WTC11 (cell line): ENCODE measurements around the gene MSI2. TPM values are rescaled to one million over a fixed set of nuclear protein-coding genes. Genes with fewer than 3 reads are reported as not detected.

Experiments
- ATAC-seq: fragments of 200-7000 bp; cut with Tn5 transposase; 2 replicates; pipeline ENCODE4 v1.10.0; 2021; ENCODE audit warnings: mild to moderate bottlenecking, moderate library complexity
- CTCF ChIA-PET: fragments of 300-600 bp; sonication (Branson Sonifier 250); formaldehyde crosslinking; loops from one replicate; lab custom pipeline; 2021; ENCODE audit warnings: antibody characterized with exemption; lab: Charles Lee
- POLR2A ChIA-PET: fragments of 350-600 bp; sonication (Branson Sonifier 250); formaldehyde crosslinking; loops from one replicate; lab custom pipeline; 2021; ENCODE audit warnings: antibody characterized with exemption; lab: Charles Lee
- DNase-seq: peaks from one replicate; pipeline ENCODE4 v3.0.0; 2021; ENCODE audit warnings: low spot score
- H3K27ac Mint-ChIP-seq: 2 replicates; pipeline ENCODE4 v1.8.0; 2021; ENCODE audit warnings: mixed read lengths
- H3K27me3 Mint-ChIP-seq: 2 replicates; pipeline ENCODE4 v1.8.0; 2021; ENCODE audit warnings: low read depth, mild to moderate bottlenecking, moderate library complexity, mixed read lengths
- H3K36me3 Mint-ChIP-seq: 2 replicates; pipeline ENCODE4 v1.8.0; 2021; ENCODE audit warnings: mixed read lengths
- H3K4me1 Mint-ChIP-seq: 2 replicates; pipeline ENCODE4 v1.8.0; 2022; ENCODE audit warnings: mixed read lengths
- H3K4me3 Mint-ChIP-seq: 2 replicates; pipeline ENCODE4 v1.8.0; 2021; ENCODE audit warnings: mild to moderate bottlenecking, moderate library complexity, mixed read lengths
- H3K9me3 Mint-ChIP-seq: 2 replicates; pipeline ENCODE4 v1.8.0; 2021; ENCODE audit warnings: mixed read lengths
- ELF4 ChIP-seq: sonication (generic); formaldehyde crosslinking; IDR thresholded peaks from 2 replicates; pipeline ENCODE4 v1.8.1; 2022; ENCODE audit warnings: low read depth, mild to moderate bottlenecking, moderate library complexity, missing genetic modification reagents
- FOXP1 ChIP-seq: sonication (generic); formaldehyde crosslinking; IDR thresholded peaks from 2 replicates; pipeline ENCODE4 v1.8.0; 2022; ENCODE audit warnings: missing genetic modification reagents, mild to moderate bottlenecking, moderate library complexity, borderline replicate concordance
- GRHL2 ChIP-seq: fragments of 250-450 bp; sonication (Bioruptor Pico); IDR thresholded peaks from 2 replicates; pipeline ENCODE4 v1.8.0; 2022; ENCODE audit warnings: mild to moderate bottlenecking, moderate library complexity; ENCODE audit not compliant: insufficient replicate concordance, severe bottlenecking
- JAZF1 ChIP-seq: fragments of 250-450 bp; sonication (Bioruptor Pico); IDR thresholded peaks from 2 replicates; pipeline ENCODE4 v1.9.0; 2021; ENCODE audit warnings: moderate library complexity, mild to moderate bottlenecking, inconsistent platforms
- KAT7 ChIP-seq: sonication (generic); formaldehyde crosslinking; IDR thresholded peaks from 2 replicates; pipeline ENCODE4 v1.8.1; 2023; ENCODE audit warnings: missing genetic modification reagents, mild to moderate bottlenecking, borderline replicate concordance
- NFYB ChIP-seq: sonication (generic); formaldehyde crosslinking; conservative IDR thresholded peaks from 2 replicates; pipeline ENCODE4 v1.8.0; 2022; ENCODE audit warnings: low read depth, missing genetic modification reagents
- NR1H2 ChIP-seq: sonication (generic); formaldehyde crosslinking; IDR thresholded peaks from 2 replicates; pipeline ENCODE4 v1.9.0; 2021; ENCODE audit warnings: mild to moderate bottlenecking, moderate library complexity, missing genetic modification reagents
- SOX15 ChIP-seq: fragments of 250-450 bp; sonication (Bioruptor Pico); IDR thresholded peaks from 2 replicates; pipeline ENCODE4 v1.9.0; 2021; ENCODE audit warnings: mild to moderate bottlenecking
- ZNF121 ChIP-seq: sonication (generic); formaldehyde crosslinking; IDR thresholded peaks from 2 replicates; pipeline ENCODE4 v1.8.0; 2023; ENCODE audit warnings: missing genetic modification reagents
- ZNF219 ChIP-seq: sonication (generic); formaldehyde crosslinking; IDR thresholded peaks from 2 replicates; pipeline ENCODE4 v1.8.0; 2023; ENCODE audit warnings: missing genetic modification reagents, mild to moderate bottlenecking, borderline replicate concordance
- ZNF416 ChIP-seq: fragments of 250-450 bp; sonication (Bioruptor Pico); IDR thresholded peaks from 2 replicates; pipeline ENCODE4 v1.9.0; 2021; ENCODE audit warnings: mild to moderate bottlenecking, inconsistent platforms
- total RNA-seq: library from RNA; stranded (reverse); gene quantifications from 3 replicates; pipeline ENCODE4 v1.2.3, GENCODE V29; 2021
- TF ChIP-seq, protein P1 (sequence below): sonication (generic); formaldehyde crosslinking; IDR thresholded peaks from 2 replicates; pipeline ENCODE4 v1.8.1; 2022; ENCODE audit warnings: low read depth, missing genetic modification reagents, borderline replicate concordance
- TF ChIP-seq, protein P2 (sequence below): fragments of 250-450 bp; sonication (Bioruptor Pico); IDR thresholded peaks from 2 replicates; pipeline ENCODE4 v1.9.0; 2021; ENCODE audit warnings: moderate library complexity, mild to moderate bottlenecking, inconsistent platforms, borderline replicate concordance
- TF ChIP-seq, protein P3 (sequence below): fragments of 250-450 bp; sonication (Bioruptor Pico); conservative IDR thresholded peaks from 2 replicates; pipeline ENCODE4 v1.9.0; 2021; ENCODE audit warnings: mild to moderate bottlenecking
- TF ChIP-seq, protein P4 (sequence below): sonication (generic); formaldehyde crosslinking; IDR thresholded peaks from 2 replicates; pipeline ENCODE4 v1.8.1; 2023; ENCODE audit warnings: mild to moderate bottlenecking, missing genetic modification reagents, moderate library complexity
- TF ChIP-seq, protein P5 (sequence below): fragments of 250-450 bp; sonication (Bioruptor Pico); IDR thresholded peaks from 2 replicates; pipeline ENCODE4 v1.8.0; 2021; ENCODE audit warnings: mild to moderate bottlenecking
- TF ChIP-seq, protein P6 (sequence below): sonication (generic); formaldehyde crosslinking; IDR thresholded peaks from 2 replicates; pipeline ENCODE4 v1.8.0; 2022; ENCODE audit warnings: missing genetic modification reagents
- TF ChIP-seq, protein P7 (sequence below): sonication (generic); formaldehyde crosslinking; IDR thresholded peaks from 2 replicates; pipeline ENCODE4 v1.8.1; 2022; ENCODE audit warnings: missing genetic modification reagents, borderline replicate concordance

The MSI2 gene
- total RNA-seq, 1 experiment from 2014 or later, result 82.1 TPM

DNA sequence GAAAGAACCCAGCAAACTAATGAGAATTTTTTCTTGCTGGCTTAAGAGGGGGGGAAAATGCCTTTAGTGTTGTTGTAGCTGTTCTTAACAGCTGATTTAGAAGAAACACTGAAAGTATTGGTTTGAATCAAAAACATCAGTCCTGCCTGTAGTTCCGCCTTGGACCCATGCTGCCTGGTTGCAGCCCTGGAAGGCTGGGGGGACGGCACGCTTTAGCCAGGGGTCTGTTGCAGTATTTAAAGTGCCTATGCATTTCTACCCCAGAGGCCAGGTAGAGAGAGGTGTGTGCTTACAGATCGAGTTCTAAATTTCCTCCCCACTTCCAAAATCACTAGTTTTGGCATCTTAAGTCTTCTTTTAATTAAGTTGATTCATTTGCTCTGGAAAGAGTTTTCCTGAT lies 286.9 kb downstream of the MSI2 start (continued):
- TF ChIP-seq ELF4 (CRISPR knock-in tag), result no peak
- TF ChIP-seq, protein P1, sequence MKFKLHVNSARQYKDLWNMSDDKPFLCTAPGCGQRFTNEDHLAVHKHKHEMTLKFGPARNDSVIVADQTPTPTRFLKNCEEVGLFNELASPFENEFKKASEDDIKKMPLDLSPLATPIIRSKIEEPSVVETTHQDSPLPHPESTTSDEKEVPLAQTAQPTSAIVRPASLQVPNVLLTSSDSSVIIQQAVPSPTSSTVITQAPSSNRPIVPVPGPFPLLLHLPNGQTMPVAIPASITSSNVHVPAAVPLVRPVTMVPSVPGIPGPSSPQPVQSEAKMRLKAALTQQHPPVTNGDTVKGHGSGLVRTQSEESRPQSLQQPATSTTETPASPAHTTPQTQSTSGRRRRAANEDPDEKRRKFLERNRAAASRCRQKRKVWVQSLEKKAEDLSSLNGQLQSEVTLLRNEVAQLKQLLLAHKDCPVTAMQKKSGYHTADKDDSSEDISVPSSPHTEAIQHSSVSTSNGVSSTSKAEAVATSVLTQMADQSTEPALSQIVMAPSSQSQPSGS (CRISPR knock-in tag), result no peak
- TF ChIP-seq, all 79 proteins: peak for 0

DNA sequence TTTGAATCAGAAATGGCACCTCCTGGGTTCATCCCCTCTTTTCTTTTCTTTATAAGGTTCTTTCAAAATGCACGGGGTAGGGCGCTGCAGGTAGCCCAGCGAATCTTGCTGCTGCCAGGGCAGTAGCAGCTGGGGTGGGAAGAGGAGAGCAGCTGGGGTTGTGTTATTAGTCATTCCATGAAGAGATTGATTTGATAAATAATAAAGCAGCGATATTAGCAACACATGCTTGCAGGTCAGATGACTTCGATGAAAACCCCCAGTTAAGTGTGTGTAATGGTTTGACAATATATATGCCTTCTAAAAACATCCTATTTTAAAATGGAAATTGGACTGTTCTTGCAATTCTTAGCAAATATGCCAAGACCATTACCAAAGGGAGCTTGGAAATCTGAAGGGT lies 288.1 kb downstream of the MSI2 start:
- CTCF ChIA-PET, result interaction anchor here (0.5 kb wide), 1 partner anchor 30 kb away, joined by 3 read pairs; no protein-coding TSS in a partner anchor
- Mint-ChIP-seq H3K4me3 (no peak overlapping the region), H3K36me3 (no peaks in the 10 kb centered on the region), H3K27ac (no peak overlapping the region), H3K9me3 (no peaks in the 10 kb centered on the region), H3K27me3 (no peaks in the 10 kb centered on the region), H3K4me1 (peaks cover 66% of the 10 kb centered on the region)
- POLR2A ChIA-PET, result no interaction called here
- no peak for DNase-seq
- no peak for ATAC-seq
- TF ChIP-seq SOX15 (CRISPR knock-in tag) (no peak), ZNF219 (CRISPR knock-in tag) (no peak), GRHL2 (CRISPR knock-in tag) (no peak), KAT7 (CRISPR knock-in tag) (no peak), JAZF1 (CRISPR knock-in tag) (no peak), ZNF121 (CRISPR knock-in tag) (no peak), ZNF416 (CRISPR knock-in tag) (no peak)
- TF ChIP-seq, protein P2, sequence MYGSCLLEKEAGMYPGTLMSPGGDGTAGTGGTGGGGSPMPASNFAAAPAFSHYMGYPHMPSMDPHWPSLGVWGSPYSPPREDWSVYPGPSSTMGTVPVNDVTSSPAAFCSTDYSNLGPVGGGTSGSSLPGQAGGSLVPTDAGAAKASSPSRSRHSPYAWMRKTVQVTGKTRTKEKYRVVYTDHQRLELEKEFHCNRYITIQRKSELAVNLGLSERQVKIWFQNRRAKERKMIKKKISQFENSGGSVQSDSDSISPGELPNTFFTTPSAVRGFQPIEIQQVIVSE (CRISPR knock-in tag), result no peak
- TF ChIP-seq, protein P3, sequence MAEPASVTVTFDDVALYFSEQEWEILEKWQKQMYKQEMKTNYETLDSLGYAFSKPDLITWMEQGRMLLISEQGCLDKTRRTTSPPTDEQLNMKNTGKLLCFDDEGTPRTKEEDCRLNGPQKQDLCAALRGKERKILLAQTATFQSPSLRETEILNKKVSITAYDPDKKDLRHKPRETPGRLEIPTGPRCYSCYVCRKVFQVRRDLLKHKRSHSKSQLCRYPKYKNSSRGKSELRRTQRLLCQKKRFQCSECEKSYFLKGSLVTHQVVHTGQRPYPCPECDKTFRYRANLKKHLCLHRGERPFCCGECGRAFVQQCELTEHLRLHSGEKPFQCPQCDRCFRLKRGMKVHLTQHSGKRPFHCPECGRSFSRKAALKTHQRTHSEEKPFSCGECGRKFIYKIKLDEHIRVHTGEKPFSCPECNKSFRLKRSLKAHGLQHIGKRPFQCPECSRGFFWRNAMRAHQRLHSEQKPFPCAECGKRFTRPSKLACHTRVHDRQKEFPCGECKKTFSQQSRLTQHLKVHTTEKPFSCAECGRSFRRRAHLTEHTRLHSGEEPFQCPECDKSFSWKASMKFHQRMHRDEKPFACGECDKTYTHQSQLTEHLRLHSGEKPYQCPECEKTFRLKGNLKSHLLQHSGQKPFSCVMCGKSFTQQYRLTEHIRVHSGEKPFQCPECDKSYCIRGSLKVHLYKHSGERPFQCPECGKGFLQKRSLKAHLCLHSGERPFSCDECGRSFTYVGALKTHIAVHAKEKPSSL, result no peak

DNA sequence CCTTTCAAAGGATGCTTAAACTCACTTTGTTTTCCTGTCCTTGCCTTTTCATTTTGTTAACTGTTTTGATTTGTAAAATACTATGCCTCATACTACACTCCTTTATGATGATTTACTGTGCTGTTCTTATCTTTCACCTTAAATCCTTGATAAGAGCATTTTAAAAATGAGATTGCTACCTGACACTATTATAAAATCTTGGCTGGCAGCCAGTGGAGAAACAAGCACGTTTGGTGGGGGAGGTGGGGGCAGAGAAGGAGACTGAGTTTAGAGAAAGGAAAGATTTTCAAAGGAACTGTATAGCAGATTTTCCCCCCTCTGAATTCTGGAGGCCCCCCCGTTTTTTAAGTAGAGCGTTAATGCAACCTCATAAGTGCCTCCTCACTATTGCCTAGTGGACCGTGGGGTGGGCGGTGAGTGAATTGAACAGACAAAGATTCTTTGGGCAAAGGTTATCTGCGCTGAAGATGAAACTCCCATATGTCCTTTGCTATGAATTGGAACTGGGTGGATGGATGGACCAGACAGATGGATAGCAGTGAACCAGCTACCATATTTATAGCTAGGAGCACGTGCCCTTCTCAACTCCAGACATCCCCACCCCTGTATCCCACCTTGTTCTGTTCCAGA lies 288.6 kb downstream of the MSI2 start:
- ATAC-seq (no peak), DNase-seq (no peak)
- Mint-ChIP-seq H3K27ac (no peak overlapping the region), H3K36me3 (no peaks in the 10 kb centered on the region), H3K4me3 (no peak overlapping the region), H3K27me3 (no peaks in the 10 kb centered on the region), H3K9me3 (no peaks in the 10 kb centered on the region), H3K4me1 (peaks cover 72% of the 10 kb centered on the region)
- CTCF ChIA-PET, result interaction anchor here (0.5 to 0.9 kb wide), 2 partner anchors 29 to 302 kb away, joined by 3 read pairs; no protein-coding TSS in a partner anchor
- POLR2A ChIA-PET, result no interaction called here
- TF ChIP-seq, protein P4, sequence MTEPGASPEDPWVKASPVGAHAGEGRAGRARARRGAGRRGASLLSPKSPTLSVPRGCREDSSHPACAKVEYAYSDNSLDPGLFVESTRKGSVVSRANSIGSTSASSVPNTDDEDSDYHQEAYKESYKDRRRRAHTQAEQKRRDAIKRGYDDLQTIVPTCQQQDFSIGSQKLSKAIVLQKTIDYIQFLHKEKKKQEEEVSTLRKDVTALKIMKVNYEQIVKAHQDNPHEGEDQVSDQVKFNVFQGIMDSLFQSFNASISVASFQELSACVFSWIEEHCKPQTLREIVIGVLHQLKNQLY (CRISPR knock-in tag), result no peak
- no peak for TF ChIP-seq FOXP1
- TF ChIP-seq, protein P1 (CRISPR knock-in tag), result no peak
- TF ChIP-seq, protein P5, sequence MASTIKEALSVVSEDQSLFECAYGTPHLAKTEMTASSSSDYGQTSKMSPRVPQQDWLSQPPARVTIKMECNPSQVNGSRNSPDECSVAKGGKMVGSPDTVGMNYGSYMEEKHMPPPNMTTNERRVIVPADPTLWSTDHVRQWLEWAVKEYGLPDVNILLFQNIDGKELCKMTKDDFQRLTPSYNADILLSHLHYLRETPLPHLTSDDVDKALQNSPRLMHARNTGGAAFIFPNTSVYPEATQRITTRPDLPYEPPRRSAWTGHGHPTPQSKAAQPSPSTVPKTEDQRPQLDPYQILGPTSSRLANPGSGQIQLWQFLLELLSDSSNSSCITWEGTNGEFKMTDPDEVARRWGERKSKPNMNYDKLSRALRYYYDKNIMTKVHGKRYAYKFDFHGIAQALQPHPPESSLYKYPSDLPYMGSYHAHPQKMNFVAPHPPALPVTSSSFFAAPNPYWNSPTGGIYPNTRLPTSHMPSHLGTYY (CRISPR knock-in tag), result no peak
- no peak for TF ChIP-seq NR1H2 (CRISPR knock-in tag)
- TF ChIP-seq, protein P6, sequence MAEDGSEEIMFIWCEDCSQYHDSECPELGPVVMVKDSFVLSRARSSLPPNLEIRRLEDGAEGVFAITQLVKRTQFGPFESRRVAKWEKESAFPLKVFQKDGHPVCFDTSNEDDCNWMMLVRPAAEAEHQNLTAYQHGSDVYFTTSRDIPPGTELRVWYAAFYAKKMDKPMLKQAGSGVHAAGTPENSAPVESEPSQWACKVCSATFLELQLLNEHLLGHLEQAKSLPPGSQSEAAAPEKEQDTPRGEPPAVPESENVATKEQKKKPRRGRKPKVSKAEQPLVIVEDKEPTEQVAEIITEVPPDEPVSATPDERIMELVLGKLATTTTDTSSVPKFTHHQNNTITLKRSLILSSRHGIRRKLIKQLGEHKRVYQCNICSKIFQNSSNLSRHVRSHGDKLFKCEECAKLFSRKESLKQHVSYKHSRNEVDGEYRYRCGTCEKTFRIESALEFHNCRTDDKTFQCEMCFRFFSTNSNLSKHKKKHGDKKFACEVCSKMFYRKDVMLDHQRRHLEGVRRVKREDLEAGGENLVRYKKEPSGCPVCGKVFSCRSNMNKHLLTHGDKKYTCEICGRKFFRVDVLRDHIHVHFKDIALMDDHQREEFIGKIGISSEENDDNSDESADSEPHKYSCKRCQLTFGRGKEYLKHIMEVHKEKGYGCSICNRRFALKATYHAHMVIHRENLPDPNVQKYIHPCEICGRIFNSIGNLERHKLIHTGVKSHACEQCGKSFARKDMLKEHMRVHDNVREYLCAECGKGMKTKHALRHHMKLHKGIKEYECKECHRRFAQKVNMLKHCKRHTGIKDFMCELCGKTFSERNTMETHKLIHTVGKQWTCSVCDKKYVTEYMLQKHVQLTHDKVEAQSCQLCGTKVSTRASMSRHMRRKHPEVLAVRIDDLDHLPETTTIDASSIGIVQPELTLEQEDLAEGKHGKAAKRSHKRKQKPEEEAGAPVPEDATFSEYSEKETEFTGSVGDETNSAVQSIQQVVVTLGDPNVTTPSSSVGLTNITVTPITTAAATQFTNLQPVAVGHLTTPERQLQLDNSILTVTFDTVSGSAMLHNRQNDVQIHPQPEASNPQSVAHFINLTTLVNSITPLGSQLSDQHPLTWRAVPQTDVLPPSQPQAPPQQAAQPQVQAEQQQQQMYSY (CRISPR knock-in tag), result no peak
- no peak for TF ChIP-seq KAT7 (CRISPR knock-in tag)
- no peak for TF ChIP-seq NFYB (CRISPR knock-in tag)
- TF ChIP-seq, protein P7, sequence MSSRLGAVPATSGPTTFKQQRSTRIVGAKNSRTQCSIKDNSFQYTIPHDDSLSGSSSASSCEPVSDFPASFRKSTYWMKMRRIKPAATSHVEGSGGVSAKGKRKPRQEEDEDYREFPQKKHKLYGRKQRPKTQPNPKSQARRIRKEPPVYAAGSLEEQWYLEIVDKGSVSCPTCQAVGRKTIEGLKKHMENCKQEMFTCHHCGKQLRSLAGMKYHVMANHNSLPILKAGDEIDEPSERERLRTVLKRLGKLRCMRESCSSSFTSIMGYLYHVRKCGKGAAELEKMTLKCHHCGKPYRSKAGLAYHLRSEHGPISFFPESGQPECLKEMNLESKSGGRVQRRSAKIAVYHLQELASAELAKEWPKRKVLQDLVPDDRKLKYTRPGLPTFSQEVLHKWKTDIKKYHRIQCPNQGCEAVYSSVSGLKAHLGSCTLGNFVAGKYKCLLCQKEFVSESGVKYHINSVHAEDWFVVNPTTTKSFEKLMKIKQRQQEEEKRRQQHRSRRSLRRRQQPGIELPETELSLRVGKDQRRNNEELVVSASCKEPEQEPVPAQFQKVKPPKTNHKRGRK (CRISPR knock-in tag), result no peak
